Upper lobe of left lung (tissue), 6 donors: ENCODE measurements around the gene DHRS11. TPM values are rescaled to one million over a fixed set of nuclear protein-coding genes. Genes with fewer than 3 reads are reported as not detected.

Experiments
- ATAC-seq, 2 donors: fragments of 200-7000 bp; cut with Tn5 transposase; one replicate each; pipeline ENCODE4 v1.9.1; 2022; ENCODE audit warnings: mild to moderate bottlenecking in 2 of 2, moderate library complexity in 2 of 2; ENCODE audit not compliant: low FRiP score in 2 of 2
- DNase-seq, 2 donors: peaks; one replicate each; pipeline ENCODE4 v3.0.0-alpha.2; 2019 to 2020
- H3K27ac ChIP-seq, 4 donors: fragments of 200-600 bp; sonication (generic); one replicate each; pipeline ENCODE4 v1.5.1; 2016 to 2019
- H3K27me3 ChIP-seq, 4 donors: fragments of 200-600 bp; sonication (generic); one replicate each; pipeline ENCODE4 v1.5.1; 2017 to 2019
- H3K36me3 ChIP-seq, 4 donors: fragments of 200-600 bp; sonication (generic); one replicate each; pipeline ENCODE4 v1.5.1; 2016 to 2019
- H3K4me1 ChIP-seq, 4 donors: fragments of 200-600 bp; sonication (generic); one replicate each; pipeline ENCODE4 v1.5.1; 2018 to 2019
- H3K4me3 ChIP-seq, 4 donors: fragments of 200-600 bp; sonication (generic); one replicate each; pipeline ENCODE4 v1.5.1; 2017 to 2019; ENCODE audit warnings: mild to moderate bottlenecking in 2 of 4, moderate library complexity in 1 of 4
- H3K9me3 ChIP-seq, 4 donors: fragments of 200-600 bp; sonication (generic); one replicate each; pipeline ENCODE4 v1.5.1; 2018 to 2019
- EP300 ChIP-seq, 4 donors: sonication (generic); formaldehyde crosslinking; IDR thresholded peaks; one replicate each; pipeline ENCODE4 v1.5.1; 2017; ENCODE audit warnings: antibody characterized with exemption in 4 of 4, control low read depth in 2 of 4
- POLR2A ChIP-seq, 4 donors: fragments of 450-650 bp; IDR thresholded peaks; one replicate each; pipeline ENCODE4 v1.5.1; 2016 to 2017; ENCODE audit warnings: antibody characterized with exemption in 4 of 4, mild to moderate bottlenecking in 2 of 4
- POLR2AphosphoS5 ChIP-seq, 2 donors: sonication (generic); formaldehyde crosslinking; IDR thresholded peaks; one replicate each; pipeline ENCODE4 v1.5.1; 2017; ENCODE audit warnings: antibody characterized with exemption in 2 of 2
- WGBS, 2 donors: methylation state at CpG; one replicate each; pipeline ENCODE4 v1.1.5; 2017 to 2018; 5-methylcytosine and 5-hydroxymethylcytosine counted together
- total RNA-seq, 6 donors: library from RNA; depleted of rRNA in 4 of 6; stranded (reverse); fragments of >200 nt in 4 of 6; gene quantifications; one replicate each; pipeline versions ENCODE4 v1.1.0 to v1.2.1, GENCODE V29; 2016 to 2021
- TF ChIP-seq, protein P1 (sequence below), 6 experiments: fragments of 450-650 bp in 4 of 6; fragments of 200-600 bp in 2 of 6; sonication (generic) in 2 of 6; IDR thresholded peaks; one replicate each; pipeline ENCODE4 v1.5.1; 2016 to 2019; ENCODE audit warnings: antibody characterized with exemption in 6 of 6
- donor health status: DM: no; HTN: no; CAD: no; lungs with moderate emphysema.
- donor health status: DM: no; HTN: yes; CAD: no; lungs with severe emphysema.

The DHRS11 gene
- total RNA-seq, 6 donors from 2014 or later, result 3.6 to 7.5 (median 4.9) TPM

- 36 to 46% methylated on average over 9 of the region's 9 CpGs for WGBS, 2 donors
- H3K27me3 ChIP-seq, result no peaks in the 10 kb centered on the region
- H3K4me1 ChIP-seq, result no peaks in the 10 kb centered on the region
- TF ChIP-seq, protein P1, sequence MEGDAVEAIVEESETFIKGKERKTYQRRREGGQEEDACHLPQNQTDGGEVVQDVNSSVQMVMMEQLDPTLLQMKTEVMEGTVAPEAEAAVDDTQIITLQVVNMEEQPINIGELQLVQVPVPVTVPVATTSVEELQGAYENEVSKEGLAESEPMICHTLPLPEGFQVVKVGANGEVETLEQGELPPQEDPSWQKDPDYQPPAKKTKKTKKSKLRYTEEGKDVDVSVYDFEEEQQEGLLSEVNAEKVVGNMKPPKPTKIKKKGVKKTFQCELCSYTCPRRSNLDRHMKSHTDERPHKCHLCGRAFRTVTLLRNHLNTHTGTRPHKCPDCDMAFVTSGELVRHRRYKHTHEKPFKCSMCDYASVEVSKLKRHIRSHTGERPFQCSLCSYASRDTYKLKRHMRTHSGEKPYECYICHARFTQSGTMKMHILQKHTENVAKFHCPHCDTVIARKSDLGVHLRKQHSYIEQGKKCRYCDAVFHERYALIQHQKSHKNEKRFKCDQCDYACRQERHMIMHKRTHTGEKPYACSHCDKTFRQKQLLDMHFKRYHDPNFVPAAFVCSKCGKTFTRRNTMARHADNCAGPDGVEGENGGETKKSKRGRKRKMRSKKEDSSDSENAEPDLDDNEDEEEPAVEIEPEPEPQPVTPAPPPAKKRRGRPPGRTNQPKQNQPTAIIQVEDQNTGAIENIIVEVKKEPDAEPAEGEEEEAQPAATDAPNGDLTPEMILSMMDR (IDR thresholded peaks at IDR 0.05), result no peak
- TF ChIP-seq EP300 (IDR thresholded peaks at IDR 0.05), result no peak
- TF ChIP-seq POLR2AphosphoS5 (IDR thresholded peaks at IDR 0.05), result no peak
- TF ChIP-seq POLR2A (IDR thresholded peaks at IDR 0.05), result no peak
- no peaks in the 10 kb centered on the region for H3K36me3 ChIP-seq
- DNase-seq, result no peak
- H3K27ac ChIP-seq, result no peak overlapping the region
- H3K4me3 ChIP-seq, result no peak overlapping the region
- H3K9me3 ChIP-seq, result no peaks in the 10 kb centered on the region
- no peak for ATAC-seq
Measured at GRCh38 chr17:36650096-36650775, 58.6 kb downstream of the DHRS11 start.

Other genes with a start within 250 kb of the DHRS11 start
- not detected for gene TBC1D3H, start 203.4 kb upstream of the DHRS11 start, total RNA-seq
- gene ZNHIT3, start 105.2 kb upstream of the DHRS11 start, total RNA-seq, result 10 to 100 TPM in 5 of 6 donors, 1 to 10 TPM in 1; 7.7 to 26.0 (median 21.6) TPM
- gene MYO19, start 57.0 kb upstream of the DHRS11 start, total RNA-seq, result 100 to 1,000 TPM in 1 of 6 donors, 10 to 100 TPM in 5; 34.8 to 167 (median 49.4) TPM
- gene PIGW, start 56.9 kb upstream of the DHRS11 start, total RNA-seq, result 10 to 100 TPM in 2 of 6 donors, 1 to 10 TPM in 2, under 1 TPM in 1, not detected in 1; 0.67 to 11.9 (median 9.3) TPM
- gene GGNBP2, start 47.0 kb upstream of the DHRS11 start, total RNA-seq, result 100 to 1,000 TPM in 1 of 6 donors, 10 to 100 TPM in 5; 36.8 to 101 (median 70.0) TPM
- gene MRM1, start 9.7 kb downstream of the DHRS11 start, total RNA-seq, result 1 to 10 TPM; 3.1 to 9.4 (median 8.1) TPM